NCI-H748 treated with DMSO at 0.1 percent for 48 hours (cell line): ENCODE measurements around the gene C11orf52.

Source experiments
- DNase-seq: peaks from one replicate; lab custom pipeline; 2025; lab: John Stamatoyannopoulos, UW

The C11orf52 gene

DNA sequence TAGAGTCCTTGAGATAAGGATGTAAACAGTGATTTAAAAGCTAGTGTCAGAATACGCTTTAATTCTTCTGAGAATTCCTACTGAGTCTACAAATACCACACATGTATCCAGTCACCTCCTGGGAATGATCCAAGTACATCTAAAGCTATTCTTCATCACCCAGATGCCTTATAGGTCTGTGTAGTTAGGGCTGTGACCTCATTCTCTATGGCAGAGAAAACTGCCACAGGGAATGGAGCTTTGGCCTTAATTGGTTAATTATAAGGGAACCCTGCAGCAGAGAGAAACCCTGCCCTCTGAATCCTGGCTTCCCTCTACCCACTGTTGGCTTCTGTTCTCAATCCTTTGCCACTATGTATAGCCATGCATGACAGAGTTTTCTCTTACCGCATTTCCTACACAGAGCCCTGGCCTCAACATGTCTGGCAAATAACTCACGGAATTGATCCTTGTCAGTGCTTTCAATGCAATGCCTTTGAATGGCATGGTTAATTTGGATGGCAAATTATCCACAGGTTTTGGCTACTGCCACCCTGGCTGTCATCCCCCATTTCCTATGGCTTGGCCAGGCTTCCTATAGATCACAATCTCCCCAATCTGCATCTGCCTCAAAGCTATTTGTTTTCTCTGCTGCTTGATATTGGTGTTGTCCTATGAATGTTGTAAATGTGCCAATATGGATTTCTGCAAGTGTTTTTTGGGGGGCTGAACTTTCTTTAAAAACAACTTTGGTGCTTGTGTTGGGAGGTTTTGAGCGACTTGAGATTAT lies 21.3 kb downstream of the C11orf52 start:
- DNase-seq: no peak

GRCh38 chr11:111941963-111942362 lies 23.2 kb downstream of the C11orf52 start:
- no peak for DNase-seq

DNA sequence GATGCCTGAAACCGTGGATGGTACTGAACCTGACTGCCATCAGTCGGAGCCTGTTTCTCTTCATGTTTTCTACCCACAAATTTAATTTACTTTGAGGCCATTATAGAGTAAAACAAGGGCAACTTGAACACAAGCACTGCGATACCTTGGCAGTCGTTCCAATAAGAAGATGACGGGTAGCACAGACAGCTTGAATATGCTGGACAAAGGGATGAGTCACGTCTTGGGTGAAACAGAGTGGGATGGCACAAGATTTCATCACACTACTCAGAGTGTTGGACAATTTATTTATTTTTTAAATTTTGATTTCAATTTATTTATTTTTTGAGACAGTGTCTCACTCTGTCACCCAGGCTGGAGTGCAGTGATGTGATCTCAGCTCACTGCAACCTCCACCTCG lies 24.1 kb downstream of the C11orf52 start:
- no peak for DNase-seq

- DNase-seq: no peak
These were observed 25.4 kb downstream of the C11orf52 start for GRCh38 chr11:111944139-111944538.

DNA sequence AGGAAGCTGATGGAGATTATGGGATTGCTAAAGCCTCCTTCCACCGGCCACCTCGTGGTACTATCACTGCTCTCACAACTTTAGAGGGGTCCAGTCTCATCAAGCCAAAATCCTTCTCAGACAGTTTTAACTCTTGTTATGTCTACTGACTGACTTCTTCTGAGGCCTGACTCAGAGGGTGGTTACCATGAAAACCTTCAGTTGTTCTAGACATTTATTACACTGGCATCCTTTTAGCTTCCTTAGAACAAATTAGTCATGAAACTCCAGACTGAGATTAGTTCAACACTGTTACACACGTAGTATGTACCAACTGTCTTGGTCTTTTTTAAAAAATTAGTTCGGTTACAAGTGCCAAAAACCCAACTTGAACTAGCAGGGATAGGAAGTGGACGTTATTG lies 25.9 kb downstream of the C11orf52 start:
- DNase-seq: no peak

DNA sequence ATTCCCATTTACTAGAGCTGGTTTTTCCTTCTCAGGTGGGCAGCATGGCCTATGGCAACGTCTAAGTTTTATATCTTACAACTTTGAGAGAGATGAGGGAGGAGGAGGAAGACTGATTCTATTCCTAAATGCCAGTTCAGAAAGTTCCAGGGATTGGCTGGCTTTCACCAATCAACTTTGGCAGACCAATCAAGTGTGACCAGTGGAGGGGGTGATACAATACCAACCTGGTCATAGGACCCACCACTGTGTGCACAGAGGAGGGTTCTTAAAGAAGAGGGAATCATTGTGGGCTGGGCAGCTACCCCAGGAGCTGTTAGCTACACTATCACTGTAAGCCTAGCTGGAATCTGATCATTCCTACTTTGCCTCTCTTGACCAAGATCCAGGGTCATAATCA lies 26.5 kb downstream of the C11orf52 start:
- DNase-seq: no peak

DNA sequence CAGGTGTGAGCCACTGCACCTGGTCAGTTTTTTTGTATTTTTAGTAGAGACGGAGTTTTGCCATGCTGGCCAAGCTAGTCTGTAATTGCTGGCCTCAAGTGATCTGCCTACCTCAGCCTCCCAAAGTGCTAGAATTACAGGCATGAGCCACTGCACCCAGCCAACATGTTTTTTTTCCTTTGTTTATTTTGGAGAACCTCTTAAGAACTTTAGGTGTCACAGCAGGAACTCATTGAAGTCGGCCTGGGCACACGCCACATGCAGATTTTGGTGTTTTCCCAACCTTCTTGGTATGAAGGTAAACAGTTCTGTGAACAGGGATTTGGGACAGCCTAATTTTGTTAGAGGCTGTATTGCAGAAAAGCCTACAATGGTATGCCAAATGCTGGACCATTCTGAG lies 27.8 kb downstream of the C11orf52 start:
- no peak for DNase-seq

DNA sequence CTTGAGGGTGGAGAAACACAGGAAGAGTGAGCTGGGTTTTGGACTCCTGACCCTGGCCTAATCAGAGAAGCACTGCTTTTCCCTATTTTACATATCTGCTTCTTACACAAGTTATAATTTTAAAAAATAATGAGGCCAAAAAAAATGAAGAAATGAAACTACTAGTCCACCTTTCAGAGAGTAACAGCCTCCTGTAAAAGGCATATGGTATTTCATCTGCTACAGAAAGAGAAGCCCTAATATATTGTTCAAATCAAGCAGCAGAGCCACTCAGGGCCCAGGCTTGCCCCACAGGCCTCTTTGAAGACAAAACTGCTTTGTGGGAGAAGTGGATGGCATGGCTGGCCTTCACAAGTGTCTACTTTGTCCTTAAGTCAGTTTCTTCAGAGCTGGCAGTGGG lies 28.4 kb downstream of the C11orf52 start:
- DNase-seq: no peak

DNA sequence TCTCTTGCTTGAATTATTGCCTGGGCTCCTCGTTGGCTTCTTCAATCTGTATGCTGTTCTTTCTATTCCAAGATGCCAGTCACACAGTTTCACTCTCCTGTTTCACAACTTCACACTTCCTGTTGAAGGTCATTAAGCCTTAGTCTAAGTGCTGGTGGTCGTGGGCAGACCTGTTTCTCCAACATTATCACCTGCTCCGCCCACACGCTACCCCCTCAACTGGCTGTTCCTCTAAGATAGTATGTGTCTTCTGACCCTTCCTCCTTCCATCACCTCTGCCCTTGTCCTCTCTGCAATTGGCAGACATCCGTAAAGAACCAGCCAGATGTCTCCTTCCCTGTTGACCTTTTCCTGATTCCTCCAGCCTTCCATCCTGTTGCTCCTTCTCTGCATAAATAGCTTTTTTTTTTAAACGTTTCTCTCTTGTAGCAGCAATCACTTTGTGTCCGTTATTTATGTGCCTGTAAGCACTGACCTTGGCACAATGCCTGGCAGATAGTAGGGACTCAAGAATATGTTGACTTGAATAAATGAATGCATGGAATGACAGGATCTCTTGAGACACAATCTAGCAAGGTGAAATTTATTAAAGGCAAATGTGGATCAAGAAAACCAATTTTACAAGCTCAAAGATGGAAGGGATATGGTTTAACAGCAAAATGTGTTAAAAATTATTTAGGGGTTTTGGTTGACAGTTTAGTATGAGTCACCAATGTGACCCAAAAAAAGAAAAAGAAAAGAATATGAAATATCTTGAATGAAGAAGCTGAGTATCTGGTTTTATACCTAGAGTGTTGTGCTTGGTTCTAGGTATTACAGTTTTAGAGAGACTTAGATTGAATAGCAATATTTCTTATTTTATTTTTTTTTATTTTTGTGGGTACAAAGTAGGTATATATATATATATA lies 31.1 kb downstream of the C11orf52 start:
- DNase-seq: no peak

DNA sequence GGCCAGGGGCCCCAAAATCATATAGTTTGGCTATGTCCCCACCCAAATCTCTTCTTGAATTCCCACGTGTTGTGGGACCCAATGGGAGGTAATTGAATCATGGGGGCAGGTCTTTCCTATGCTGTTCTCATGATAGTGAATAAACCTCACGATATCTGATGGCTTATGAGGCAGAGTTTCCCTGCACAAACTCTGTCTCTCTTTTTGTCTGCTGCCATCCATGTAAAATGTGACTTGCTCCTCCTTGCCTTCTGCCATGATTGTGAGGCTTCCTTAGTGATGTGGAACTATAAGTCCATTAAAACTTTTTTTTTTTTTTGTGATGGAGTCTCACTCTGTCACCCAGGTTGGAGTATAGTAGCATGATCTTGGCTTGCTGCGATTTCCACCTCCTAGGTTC lies 32.9 kb downstream of the C11orf52 start:
- no peak for DNase-seq

GRCh38 chr11:111954154-111954553 lies 35.4 kb downstream of the C11orf52 start:
- DNase-seq: no peak

DNA sequence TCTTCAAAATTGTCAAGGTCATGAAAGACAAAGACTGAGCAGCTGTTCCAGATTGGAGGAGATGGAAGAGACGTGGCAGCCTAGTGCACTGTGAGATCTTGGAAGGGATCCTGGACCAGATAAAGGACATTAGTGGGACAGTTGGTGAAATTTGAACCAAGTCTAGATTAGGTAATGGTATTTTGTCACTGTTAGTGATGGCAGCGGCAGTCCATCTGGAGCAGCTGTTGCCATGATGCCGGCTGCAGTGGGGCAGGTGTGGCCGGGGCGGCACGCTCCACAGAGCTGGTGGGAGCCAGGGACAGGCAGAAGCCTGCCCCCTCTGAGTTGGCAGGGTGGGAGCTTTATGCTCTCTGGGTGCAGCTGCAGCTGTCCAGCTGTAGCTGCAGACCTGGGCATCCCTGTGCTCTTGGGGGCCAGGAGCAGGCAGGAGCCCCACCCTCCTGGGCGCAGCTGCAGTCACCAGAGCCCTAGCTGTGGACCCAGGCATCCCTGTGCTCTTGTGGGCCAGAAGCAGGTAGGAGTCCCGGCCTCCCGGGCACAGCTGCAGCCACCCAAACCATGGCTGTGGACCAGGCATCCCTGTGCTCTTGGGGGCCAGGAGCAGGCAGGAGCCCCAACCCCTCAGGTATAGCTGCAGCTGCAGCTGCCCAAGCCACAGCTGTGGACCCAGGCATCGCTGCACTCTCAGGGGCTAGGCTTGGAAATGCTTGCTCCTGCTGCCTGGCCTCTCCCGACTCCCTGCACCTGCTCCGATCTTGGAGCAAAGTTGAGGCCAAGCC lies 39.1 kb downstream of the C11orf52 start:
- DNase-seq: no peak

DNA sequence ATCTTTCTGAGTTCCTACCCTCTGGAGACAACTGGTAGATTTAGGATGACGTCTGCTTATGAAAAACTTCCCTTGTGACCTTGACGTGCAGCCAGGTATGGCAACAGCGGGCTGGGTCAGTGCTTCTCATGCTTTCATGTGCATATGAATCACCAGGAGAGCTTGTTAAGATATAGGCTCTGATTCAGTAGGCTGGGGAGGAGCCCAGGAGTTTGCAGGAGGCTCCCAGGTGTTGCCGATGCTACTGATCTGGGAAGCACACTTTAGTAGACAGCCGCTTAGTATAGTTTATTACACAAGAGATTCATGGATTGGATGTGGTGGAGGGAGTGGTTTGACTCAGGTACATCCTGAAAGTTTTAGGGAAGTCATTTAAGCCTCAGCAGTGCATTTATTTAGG lies 42.2 kb downstream of the C11orf52 start:
- DNase-seq: no peak

- no peak for DNase-seq
These were observed 42.9 kb downstream of the C11orf52 start for GRCh38 chr11:111961389-111962300.

DNA sequence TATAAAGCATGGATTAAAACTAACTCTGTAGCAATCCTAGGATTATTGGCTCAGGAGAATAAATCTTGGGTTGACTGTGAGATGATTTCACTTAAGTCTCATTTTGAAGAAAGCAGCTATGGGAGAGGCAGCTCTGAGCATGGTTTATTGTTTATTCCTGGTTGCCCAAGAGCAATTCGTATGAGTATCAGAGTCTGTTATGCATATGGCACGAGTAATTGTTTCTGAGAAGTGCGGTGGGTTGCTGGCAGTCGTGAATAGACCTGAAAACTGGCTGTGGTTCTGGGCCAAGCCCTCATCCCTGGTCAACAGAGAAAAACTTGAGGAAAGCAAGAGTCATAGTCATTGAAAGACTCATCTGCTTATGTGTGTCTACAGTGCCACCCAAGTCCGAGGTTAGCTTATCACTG lies 45.2 kb downstream of the C11orf52 start:
- no peak for DNase-seq

GRCh38 chr11:111966678-111967077 lies 48.0 kb downstream of the C11orf52 start:
- no peak for DNase-seq

- DNase-seq: no peak
These were observed 48.9 kb downstream of the C11orf52 start for GRCh38 chr11:111967649-111968048.

DNA sequence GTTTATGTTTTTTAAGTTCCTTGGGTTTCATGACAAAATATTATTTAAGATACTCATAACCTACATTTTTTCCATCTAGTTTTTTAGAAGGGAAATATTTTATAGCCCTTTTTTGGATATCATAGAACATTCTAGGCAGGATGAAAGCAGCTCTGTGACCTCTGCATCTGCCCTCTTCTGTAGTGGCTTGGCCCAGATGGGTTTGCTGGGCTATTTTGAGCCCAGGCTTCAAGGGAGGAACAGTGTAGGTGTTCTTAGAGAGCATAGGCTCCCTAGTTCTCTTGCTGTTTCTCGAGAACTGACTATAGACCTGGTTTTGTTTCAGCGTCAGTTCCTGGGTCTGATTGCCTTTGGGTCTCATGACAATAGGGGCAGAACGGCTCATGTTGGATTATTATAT lies 50.6 kb downstream of the C11orf52 start:
- DNase-seq: no peak

DNA sequence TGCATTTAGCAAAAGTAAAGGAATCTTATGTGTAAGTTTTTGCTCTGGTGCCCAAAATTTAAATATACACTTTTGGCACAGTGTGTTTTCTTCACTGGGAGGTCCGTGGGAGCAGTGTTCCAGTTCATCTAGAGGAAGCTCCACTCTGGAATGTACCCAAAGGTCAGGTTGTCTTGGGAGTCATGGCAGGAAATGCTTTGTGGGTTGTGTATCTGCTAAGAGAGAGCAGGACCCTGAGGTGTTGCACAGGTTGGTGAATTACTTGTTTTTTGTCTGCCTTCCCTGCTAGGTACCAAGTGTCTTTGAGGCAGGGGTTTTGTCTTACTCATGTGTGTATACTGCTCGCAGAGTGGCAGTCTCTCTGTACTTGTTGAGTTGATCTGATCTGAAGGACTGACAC lies 55.7 kb downstream of the C11orf52 start:
- no peak for DNase-seq

GRCh38 chr11:111975076-111975806 lies 56.5 kb downstream of the C11orf52 start:
- no peak for DNase-seq
